ENCODE results near the gene FHOD3. TPM values are rescaled to one million over a fixed set of nuclear protein-coding genes. Genes with fewer than 3 reads are reported as not detected.

Gene FHOD3
- total and polyA plus RNA-seq, 10 donors, result 1.2 to 2.7 (median 1.9) TPM

- WGBS, 5 donors, result 80 to 90% (median 86%) methylated on average over 6 of the region's 6 CpGs
- Histone ChIP-seq H3K27me3 (replicated peaks in 1 of 7) (peaks cover 0 to 3% (median 0%) of the 10 kb centered on the region in 7 donors), H3K4me3 (no peak overlapping the region), H3K4me1 (no peaks in the 10 kb centered on the region), H3K27ac (no peak overlapping the region), H3K9me3 (no peaks in the 10 kb centered on the region), H3K36me3 (no peaks in the 10 kb centered on the region)
- intact Hi-C loops (cut with DNase I; ENCODE audit: low total_unique reads), result no loop called here
- no peak for TF ChIP-seq POLR2AphosphoS5 (IDR thresholded peaks at IDR 0.05)
- TF ChIP-seq POLR2A (IDR thresholded peaks at IDR 0.05), result no peak
- no peak for TF ChIP-seq CTCF (IDR thresholded peaks at IDR 0.05 in 8 of 11, conservative IDR thresholded peaks at IDR 0.05 in 3 of 11)
- no peak for DNase-seq
Observed at GRCh38 chr18:36492604-36493329, 195.3 kb downstream of the FHOD3 start.

DNA sequence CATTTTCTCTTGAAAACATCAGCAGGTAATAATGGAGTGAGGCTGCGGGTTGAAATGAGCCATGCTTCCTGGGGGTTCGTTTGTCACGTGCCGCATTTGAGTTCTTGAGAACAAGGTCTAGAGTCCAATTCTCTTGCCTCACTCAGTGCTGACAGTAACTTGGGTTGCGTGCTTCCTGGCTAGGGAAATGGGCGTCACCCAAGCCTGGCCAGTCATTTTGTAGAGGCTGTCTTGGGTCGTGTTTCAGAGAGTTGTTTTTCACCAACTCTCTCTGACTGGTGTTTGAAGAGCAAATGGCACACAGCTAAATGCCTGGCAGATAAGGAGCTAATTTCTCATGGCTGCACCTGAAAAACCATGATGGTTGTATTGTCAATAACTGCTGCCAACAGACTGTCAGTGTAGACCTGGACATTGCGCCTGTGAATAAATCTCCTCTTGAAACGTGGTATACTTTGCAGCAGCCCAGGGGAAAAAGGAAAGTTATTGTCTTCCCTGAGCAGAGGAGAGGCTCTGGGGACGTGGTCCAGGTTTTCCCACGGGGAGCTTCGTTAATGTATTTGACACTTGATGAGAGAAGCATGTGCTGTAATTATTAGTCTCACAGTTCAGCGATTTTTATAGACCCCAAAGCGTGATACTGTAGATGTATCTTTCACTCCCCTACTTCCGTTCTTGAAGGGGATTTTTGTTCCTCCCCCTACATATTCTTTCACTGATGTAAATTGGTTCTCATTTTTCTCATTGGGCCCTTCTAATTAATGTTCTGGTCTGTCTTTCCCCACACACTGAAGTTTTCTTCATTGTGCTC, 196.0 kb downstream of the FHOD3 start:
- Histone ChIP-seq H3K4me1 (no peaks in the 10 kb centered on the region), H3K27me3 (replicated peaks in 1 of 7) (peaks cover 0 to 2% (median 0%) of the 10 kb centered on the region in 7 donors), H3K9me3 (no peaks in the 10 kb centered on the region), H3K36me3 (no peaks in the 10 kb centered on the region), H3K4me3 (no peak overlapping the region), H3K27ac (no peak overlapping the region)
- intact Hi-C loops (cut with DNase I; ENCODE audit: low total_unique reads), result no loop called here
- WGBS, 5 donors, result 58 to 75% (median 64%) methylated on average over 15 of the region's 15 CpGs
- TF ChIP-seq POLR2AphosphoS5 (IDR thresholded peaks at IDR 0.05) (no peak), POLR2A (IDR thresholded peaks at IDR 0.05) (no peak), CTCF (IDR thresholded peaks at IDR 0.05 in 8 of 11, conservative IDR thresholded peaks at IDR 0.05 in 3 of 11) (no peak)
- DNase-seq, result no peak

GRCh38 chr18:36494160-36494437, 196.6 kb downstream of the FHOD3 start:
- TF ChIP-seq POLR2AphosphoS5 (IDR thresholded peaks at IDR 0.05), result no peak
- TF ChIP-seq POLR2A (IDR thresholded peaks at IDR 0.05), result no peak
- Histone ChIP-seq H3K36me3 (no peaks in the 10 kb centered on the region), H3K27ac (no peak overlapping the region), H3K4me3 (no peak overlapping the region), H3K27me3 (replicated peaks in 1 of 7) (no peaks in the 10 kb centered on the region), H3K4me1 (no peaks in the 10 kb centered on the region), H3K9me3 (no peaks in the 10 kb centered on the region)
- intact Hi-C loops (cut with DNase I; ENCODE audit: low total_unique reads), result no loop called here
- DNase-seq, result no peak

DNA sequence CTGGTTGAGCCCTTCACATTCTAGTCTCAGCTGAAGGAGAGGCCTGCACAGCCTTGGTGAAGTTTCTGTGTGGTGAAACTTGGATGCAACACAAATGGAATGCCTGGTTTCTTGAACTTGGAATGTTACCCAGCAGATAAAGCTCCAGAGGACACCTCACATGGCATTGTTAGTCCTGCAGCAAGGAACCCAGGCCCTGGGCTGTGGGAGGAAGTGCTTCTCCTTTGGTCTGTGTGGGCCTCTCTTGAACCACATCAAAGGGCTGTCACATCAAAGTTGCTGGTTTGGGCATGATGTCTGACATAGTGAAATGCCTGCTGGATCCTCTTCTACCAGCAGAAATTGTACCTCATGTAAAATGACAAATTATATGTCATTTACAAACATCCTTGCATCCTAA, 198.5 kb downstream of the FHOD3 start:
- Histone ChIP-seq H3K4me1 (no peaks in the 10 kb centered on the region), H3K27me3 (replicated peaks in 1 of 7) (no peaks in the 10 kb centered on the region), H3K36me3 (no peaks in the 10 kb centered on the region), H3K9me3 (no peaks in the 10 kb centered on the region), H3K27ac (no peak overlapping the region), H3K4me3 (no peak overlapping the region)
- TF ChIP-seq POLR2A (IDR thresholded peaks at IDR 0.05) (no peak), POLR2AphosphoS5 (IDR thresholded peaks at IDR 0.05) (no peak), CTCF (IDR thresholded peaks at IDR 0.05 in 8 of 11, conservative IDR thresholded peaks at IDR 0.05 in 3 of 11) (no peak)
- intact Hi-C loops (cut with DNase I; ENCODE audit: low total_unique reads), result no loop called here
- DNase-seq, result no peak

Data from spleen (tissue), 11 donors.